Measurements from ENCODE around the gene COL3A1. TPM values are rescaled to one million over a fixed set of nuclear protein-coding genes. Genes with fewer than 3 reads are reported as not detected.

The COL3A1 gene
- total RNA-seq, 1 donor from 2014 or later, result 12.5 TPM

DNA sequence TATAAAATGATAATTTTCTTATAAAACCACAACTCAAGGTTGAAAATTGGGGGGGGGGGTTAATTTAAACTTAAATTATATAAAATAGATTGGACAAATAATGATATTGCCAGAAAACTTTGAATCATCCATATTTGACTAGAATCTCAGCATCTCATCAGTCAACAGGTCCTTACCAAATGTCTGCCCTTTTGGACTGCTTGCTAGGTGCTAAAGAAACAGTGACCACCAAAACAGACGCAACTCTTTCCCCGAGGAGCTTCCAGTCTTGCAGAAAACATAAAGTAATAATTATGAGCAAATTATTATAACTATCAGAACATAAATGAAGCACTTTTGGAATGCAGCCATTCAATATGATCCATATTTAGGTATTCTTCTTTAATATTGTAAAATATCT, 8.6 kb upstream of the COL3A1 start:
- H3K4me3 ChIP-seq (ENCODE audit: low read depth, low read length), result no peak overlapping the region
- no peak for DNase-seq (ENCODE audit: low read depth)
- TF ChIP-seq, protein P1, sequence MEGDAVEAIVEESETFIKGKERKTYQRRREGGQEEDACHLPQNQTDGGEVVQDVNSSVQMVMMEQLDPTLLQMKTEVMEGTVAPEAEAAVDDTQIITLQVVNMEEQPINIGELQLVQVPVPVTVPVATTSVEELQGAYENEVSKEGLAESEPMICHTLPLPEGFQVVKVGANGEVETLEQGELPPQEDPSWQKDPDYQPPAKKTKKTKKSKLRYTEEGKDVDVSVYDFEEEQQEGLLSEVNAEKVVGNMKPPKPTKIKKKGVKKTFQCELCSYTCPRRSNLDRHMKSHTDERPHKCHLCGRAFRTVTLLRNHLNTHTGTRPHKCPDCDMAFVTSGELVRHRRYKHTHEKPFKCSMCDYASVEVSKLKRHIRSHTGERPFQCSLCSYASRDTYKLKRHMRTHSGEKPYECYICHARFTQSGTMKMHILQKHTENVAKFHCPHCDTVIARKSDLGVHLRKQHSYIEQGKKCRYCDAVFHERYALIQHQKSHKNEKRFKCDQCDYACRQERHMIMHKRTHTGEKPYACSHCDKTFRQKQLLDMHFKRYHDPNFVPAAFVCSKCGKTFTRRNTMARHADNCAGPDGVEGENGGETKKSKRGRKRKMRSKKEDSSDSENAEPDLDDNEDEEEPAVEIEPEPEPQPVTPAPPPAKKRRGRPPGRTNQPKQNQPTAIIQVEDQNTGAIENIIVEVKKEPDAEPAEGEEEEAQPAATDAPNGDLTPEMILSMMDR (conservative IDR thresholded peaks at IDR 0.05; ENCODE audit: low read depth, low read length), result no peak

DNA sequence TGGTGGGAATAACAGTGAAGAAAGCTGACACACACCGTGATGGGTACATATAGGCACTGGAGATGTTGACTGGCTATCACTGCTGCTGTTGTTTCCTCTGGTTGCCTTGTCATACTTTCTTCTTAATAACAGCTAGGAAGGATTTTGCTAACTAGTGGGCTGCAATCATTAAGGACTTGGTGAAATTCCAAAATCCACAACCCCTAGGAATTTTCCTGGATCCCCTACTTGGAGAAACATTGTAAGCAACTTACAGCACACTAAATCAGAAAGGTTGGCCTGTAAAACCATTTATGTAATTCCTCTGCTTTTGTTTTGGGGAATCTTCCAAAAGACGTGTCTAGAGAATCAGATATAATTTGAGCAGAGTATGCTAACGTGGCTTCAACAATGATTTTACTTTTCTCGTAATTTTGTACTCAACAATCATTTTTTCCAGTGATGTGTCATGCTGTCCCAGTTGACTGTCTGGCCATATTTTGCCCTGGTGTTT, 8.0 kb upstream of the COL3A1 start:
- TF ChIP-seq, protein P1 (conservative IDR thresholded peaks at IDR 0.05; ENCODE audit: low read depth, low read length), result no peak
- H3K4me3 ChIP-seq (ENCODE audit: low read depth, low read length), result no peak overlapping the region
- no peak for DNase-seq (ENCODE audit: low read depth)

DNA sequence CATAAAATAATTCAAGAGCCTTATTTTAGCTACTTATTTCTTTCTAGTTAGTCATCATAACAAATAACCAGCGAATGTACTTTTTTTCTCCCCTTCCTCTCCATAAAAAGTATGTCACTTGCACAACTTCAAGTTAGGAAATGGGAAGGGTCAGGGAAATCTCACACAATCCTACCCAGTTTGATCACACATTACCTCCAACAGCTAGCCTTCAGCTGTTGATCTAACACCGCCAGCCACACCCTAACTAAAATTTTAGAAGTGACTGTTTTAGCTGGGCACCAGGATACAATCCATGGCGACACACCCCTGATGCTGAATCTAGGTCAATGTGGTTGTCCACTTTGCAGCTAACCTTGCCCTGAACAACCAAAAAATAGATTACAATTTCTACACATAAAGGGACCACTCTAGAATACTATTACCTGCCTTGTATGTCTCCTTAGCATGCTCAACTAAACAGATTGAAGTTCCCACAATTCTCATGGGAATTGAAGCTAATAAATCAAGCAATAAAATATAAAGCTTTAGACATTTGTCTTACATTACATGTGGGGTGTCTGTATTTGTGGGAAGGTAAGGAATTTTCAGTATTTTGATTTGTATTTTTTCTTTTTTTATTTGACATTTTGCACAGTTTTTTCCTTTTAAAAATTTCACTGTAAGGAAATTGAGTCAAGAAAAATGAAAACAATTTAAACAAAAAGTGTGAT, 7.3 kb upstream of the COL3A1 start:
- no peak for DNase-seq (ENCODE audit: low read depth)
- TF ChIP-seq, protein P1 (conservative IDR thresholded peaks at IDR 0.05; ENCODE audit: low read depth, low read length), result no peak
- no peak overlapping the region for H3K4me3 ChIP-seq (ENCODE audit: low read depth, low read length)

DNA sequence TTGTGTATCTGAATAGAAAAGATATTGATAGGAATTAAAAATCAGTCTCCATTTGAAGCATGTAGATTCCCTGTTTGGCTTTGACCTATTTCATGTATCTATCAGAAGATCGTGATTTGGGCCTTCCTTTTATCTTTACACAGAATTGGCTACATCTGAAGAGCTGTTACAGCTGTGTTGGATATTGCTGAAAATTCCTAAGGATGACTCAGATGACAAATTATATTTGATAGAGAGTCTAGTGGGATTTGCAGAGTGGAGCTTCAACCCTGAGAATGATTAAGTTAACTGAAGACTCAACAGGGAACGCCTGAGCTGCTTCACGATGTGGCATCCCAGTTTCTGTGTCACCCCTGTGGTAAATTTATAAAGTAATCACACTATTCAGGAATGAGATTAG, 4.9 kb upstream of the COL3A1 start:
- TF ChIP-seq, protein P1 (conservative IDR thresholded peaks at IDR 0.05; ENCODE audit: low read depth, low read length), result no peak
- no peak overlapping the region for H3K4me3 ChIP-seq (ENCODE audit: low read depth, low read length)
- no peak for DNase-seq (ENCODE audit: low read depth)

DNA sequence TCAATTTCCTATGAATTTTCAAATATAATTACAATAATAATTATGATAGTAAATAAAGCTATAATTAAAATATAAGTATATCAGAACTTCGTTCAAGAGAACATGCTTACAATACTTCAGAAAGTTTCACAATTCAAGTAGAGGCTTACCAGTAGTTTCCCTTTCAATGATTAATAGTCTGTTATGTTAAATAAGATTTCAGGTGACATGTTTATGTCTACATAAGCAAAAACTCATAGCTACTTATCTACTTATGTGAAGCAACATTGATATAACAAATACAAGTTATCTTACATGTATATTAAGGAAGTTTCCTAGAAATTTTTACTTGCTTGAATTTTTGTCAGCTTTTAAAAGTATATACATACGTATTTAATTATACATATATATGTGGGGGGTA, 4.5 kb upstream of the COL3A1 start:
- no peak overlapping the region for H3K4me3 ChIP-seq (ENCODE audit: low read depth, low read length)
- TF ChIP-seq, protein P1 (conservative IDR thresholded peaks at IDR 0.05; ENCODE audit: low read depth, low read length), result no peak

DNA sequence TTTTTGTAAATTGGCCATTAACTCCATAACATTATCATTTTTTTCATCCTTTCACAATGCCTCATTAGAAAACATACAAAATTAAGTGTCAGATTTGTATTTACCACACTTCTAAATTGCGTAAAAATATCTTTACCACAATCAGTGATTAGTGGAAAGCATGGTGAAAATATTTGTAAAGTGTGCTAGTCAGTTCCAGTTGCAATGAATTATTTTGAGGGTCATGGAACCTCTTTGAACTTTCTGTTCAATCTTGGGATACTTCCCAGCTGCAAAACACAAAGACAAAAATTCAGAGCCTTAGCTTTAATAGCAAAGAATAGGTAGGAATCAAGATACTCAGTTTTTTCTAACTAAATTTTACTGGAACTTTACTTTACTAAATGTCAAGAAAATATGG, 4.0 kb upstream of the COL3A1 start:
- TF ChIP-seq, protein P1 (conservative IDR thresholded peaks at IDR 0.05; ENCODE audit: low read depth, low read length), result no peak
- no peak for DNase-seq (ENCODE audit: low read depth)
- no peak overlapping the region for H3K4me3 ChIP-seq (ENCODE audit: low read depth, low read length)

More for the DNA sequence above, 4.5 kb upstream of the COL3A1 start:
- DNase-seq (ENCODE audit: low read depth), result no peak

DNA sequence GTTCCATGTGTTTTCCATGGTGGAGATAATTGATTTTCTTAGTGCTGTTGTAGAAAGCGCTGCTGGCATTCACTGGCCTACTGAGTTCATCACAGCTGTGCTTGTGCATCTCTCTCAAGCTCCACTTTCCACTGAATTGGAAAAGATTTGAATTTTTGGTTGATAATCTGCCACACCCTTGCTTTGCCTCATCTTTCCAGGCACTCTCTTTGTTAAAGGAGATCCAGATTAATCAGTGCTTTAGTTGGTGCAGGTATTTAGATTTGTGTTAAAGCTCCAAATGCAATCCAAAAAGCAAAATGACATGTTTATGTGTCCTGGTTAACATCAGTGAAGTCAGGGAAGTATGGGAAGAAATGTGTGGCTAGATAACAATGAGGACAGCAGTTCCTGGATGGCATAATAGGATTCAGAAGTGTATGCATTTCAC, 2.7 kb upstream of the COL3A1 start:
- TF ChIP-seq, protein P1 (conservative IDR thresholded peaks at IDR 0.05; ENCODE audit: low read depth, low read length), result no peak
- no peak for DNase-seq (ENCODE audit: low read depth)
- H3K4me3 ChIP-seq (ENCODE audit: low read depth, low read length), result no peak overlapping the region
